Nucleus accumbens (tissue), 56 donors: Measurements from ENCODE around the gene TMEM30B.
A peak's percentile ranks its signal among the peaks of the same experiment; 100 is the strongest.
"Not testable (repeated sequence)": the region's sequence is repeated elsewhere in the genome, so short reads cannot be mapped to it uniquely, and the experiment has no call there.

Experiments used
- DNase-seq, 56 donors: peaks; one replicate each; lab custom pipeline; 2025; lab: John Stamatoyannopoulos, UW

Gene TMEM30B

DNA sequence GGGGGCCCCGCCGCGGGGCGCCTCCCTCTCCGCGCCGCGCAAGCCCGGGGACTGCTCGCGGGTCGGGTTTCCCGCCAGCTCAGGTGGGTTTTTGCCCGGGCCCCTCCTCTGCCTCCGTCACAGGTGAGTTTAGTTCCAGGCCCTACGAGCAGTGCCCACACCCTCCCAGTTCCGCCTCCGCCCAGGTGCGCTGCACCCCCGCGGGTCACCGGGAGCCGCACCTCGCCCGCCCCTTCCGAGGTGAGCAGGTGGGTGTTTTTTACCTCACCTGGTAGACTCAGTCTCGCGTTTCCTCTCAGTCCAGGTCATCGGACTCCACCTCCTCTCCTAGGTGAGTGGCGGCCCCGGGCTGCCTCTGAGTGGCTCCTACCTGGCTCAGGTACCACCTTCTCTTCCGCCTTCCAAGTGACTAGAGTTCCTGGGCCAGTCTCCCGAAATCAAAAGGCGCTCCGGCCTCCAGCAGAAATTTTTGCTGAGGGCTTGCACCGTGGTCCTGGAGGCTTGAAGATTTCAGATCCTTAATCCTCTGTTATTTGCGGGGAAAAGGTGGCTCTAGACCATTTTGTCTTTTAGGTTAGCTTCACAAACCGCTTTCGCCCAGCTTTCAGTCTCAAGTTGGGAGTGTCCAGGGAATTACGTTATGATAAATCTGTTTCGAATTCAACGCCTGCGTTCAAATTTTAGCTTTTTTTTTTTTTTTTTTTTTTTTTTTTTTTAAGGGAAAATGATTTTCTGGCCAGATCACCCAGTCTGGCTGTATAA is at the start of gene TMEM30B:
TMEM30B (minus strand) TSS at position 153 of the 762 bp plus-strand sequence. CDS start 191 bp downstream, outside the sequence.
- DNase-seq, result peak in 1 of 56 donors; percentile 28

DNA sequence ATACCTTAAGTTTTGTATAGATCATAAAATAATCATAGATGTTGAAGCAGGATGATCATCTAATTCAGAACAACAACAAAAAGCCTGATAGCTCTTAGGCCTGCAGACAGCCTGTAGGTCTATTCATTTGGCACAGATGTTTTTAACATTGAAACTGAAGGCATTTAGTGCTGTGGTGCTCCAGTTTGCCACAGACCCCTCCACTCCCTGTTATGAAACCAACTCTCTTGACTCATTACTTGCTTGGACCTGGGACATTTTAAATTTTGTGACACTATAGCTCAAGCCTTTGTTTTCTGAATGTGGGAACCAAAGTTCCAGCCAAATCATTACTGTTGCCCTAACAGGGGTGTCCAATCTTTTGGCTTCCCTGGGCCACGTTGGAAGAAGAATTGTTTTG is 49.4 kb upstream of the TMEM30B start:
- DNase-seq, result no peak

DNA sequence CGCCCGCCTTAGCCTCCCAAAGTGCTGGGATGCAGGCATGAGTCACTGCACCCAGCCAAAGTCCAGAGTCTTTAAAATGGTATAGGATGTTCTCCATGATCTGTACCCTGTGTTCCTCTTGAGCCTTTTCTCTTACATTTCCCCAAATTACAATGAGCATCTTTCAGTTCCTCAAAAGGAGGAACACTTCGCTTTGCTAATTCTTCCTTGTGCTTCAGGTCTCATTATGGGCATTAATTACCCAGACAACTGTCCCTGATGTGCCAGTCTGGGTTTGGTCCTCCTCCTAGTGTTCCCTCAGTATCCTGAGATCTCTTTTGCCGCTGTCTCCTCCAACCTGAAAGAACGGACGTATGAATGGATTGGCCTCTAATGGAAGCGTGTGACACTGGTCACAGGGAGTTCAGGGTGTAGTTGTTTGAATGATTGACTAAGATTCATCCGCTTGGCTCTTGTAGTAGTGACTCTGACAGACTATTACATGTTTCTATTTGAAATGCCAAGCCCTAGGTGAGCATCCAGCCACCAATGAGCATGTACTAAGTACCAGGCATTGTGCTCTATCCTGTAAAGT is 48.4 kb upstream of the TMEM30B start:
- DNase-seq, result no peak

DNA sequence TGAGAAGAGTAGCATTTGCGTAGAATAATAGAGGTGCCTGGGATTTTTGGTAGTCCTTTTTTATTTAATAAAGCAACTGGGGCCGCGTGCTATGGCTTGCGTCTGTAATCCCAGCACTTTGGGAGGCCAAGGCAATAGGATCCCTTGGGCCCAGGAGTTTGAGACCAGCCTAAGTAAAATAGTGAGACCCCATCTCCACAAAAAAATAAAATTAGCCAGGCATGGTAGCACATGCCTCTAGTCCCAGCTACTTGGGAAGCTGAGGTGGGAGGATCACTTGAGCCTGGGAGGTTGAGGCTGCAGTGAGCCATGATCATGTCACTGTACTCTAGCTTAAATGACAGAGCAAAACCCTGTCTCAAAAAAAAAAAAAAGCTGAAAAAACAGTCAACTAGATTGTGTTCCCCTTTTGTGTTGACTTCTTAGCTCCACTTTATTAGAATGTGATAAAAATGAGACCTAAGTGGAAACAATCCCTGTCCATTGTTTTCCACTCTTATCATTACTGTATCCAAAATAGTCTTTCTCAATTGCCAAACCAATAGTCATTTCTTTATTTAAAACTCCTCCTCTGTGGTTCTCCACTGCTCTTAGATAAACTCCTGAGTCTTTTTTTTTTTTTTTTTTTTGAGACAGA is 47.6 kb upstream of the TMEM30B start:
- no peak for DNase-seq

DNA sequence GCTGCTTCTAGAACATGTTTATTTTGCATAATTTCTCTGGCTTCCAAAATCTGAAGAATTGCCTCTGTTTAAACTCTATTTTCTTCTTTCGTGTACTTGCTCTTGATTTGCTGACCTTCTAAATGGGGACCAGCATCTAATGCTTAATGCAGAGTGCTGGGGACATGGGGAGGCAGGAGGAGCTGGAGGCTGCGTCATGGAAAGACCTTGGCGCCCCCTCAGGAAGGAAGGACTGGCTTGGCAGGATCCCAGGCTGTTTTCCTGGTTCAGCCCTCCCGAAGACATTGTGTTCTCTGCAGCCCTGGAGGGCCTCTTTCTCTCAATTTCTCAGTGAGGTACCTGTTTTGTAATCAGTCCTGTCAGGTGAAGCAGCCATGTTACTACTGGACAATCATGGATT is 45.7 kb upstream of the TMEM30B start:
- no peak for DNase-seq

- DNase-seq, result no peak
Observed at GRCh38 chr14:61326146-61326545, 45.0 kb upstream of the TMEM30B start.

- no peak for DNase-seq
Observed at GRCh38 chr14:61325166-61325565, 44.0 kb upstream of the TMEM30B start.

GRCh38 chr14:61323970-61324369 is 42.8 kb upstream of the TMEM30B start:
- no peak for DNase-seq

GRCh38 chr14:61322799-61323290 is 41.7 kb upstream of the TMEM30B start:
- DNase-seq, result peak in 3 of 56 donors; percentile 9 to 26 (median 11)

GRCh38 chr14:61322011-61322798 is 41.1 kb upstream of the TMEM30B start:
- DNase-seq, result peak in 1 of 56 donors; percentile 39

DNA sequence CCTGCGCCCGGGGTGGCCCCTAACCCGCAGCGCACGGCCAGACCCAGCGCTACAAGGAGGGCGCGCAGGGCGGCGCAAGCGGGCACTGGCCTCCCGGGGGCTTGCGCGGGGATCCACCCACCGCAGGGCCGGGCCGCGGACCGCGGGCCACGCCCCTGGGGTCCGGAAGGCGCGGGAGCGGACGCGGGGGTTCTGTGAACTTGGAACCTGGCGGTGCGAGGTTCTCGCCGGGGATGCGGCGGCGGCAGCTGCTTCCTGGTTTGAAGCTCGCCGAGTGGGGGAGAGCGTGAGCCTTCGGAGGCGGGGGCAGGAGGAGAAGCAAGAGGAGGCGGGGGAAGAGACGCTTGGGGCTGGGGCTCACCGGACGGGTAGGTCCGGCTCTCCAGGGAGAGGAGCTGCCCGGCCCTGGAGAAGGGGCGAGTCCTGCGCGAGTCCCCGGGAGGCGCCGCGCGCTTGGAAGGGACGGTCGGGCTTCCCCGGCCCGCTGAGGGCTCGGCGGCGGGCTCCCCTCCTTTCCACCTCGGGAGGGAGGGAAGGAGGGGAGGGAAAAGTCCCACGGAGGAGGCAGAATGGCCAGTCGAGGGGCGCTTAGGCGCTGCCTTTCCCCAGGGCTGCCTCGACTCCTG is 40.4 kb upstream of the TMEM30B start, which contains the start of gene PRKCH:
PRKCH (plus strand) TSS at position 195 of the 626 bp plus-strand sequence. CDS start 523 bp downstream, outside the sequence.
- peak in 24 of 56 donors; percentile 4 to 65 (median 30) for DNase-seq

GRCh38 chr14:61320806-61321384 is 39.8 kb upstream of the TMEM30B start:
- no peak for DNase-seq

DNA sequence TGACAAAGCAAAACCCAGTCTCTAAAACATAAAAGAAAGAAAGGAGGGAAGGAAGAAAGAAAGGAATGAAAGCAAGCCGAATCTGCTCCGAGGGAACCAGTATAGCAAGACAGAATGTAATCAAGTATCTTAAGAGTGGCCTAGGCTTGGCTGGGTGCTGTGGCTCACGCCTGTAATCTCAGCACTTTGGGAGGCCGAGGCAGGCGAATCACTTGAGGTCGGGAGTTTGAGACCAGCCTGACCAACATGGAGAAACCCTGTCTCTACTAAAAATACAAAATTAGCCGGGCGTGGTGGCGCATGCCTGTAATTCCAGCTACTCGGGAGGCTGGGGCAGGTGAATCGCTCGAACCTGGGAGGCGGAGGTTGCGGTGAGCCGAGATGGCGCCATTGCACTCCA is 39.0 kb upstream of the TMEM30B start:
- not testable (repeated sequence) for DNase-seq

- DNase-seq, result no peak
Observed at GRCh38 chr14:61319706-61320105, 38.6 kb upstream of the TMEM30B start.

DNA sequence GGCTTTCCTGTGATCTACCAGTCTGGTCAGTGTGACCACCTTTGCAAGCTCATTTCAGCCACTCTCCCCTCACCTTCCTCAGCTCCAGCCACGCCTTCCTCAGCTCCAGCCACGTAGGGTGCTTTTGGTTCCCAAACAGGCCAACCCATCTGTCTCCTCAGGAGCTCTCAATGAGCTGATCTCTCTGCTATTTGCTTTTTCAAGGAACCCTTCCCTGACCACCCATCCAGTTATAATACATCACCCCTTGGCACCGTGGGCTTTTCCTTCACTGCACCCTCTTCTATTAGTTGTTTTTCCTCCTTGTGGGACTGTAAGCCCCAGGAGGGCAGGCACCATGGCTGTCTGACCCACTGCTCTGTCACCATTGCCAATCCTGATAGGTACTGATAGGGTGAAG is 37.9 kb upstream of the TMEM30B start:
- no peak for DNase-seq

DNA sequence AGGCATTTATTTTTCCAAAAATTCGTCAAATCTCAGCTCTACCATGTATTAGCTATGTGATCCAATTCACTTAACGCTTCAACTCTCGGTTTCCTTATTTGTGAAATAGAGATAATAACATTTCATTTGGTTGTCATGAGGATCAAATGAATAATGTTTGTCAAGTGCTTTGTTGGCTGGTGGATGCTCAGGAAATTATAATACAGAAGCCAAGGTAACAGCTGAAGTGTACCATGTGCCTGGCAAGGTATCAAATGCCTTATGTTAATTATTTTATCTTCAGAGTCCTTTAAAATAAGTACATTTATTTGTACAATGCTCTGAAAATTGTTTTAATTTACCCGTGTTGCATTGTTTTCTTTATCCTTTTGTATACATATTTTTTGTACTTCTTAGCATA is 34.2 kb upstream of the TMEM30B start:
- DNase-seq, result no peak

GRCh38 chr14:61308701-61309100 is 27.6 kb upstream of the TMEM30B start:
- DNase-seq, result not testable (repeated sequence)

GRCh38 chr14:61308198-61308597 is 27.1 kb upstream of the TMEM30B start:
- no peak for DNase-seq

DNA sequence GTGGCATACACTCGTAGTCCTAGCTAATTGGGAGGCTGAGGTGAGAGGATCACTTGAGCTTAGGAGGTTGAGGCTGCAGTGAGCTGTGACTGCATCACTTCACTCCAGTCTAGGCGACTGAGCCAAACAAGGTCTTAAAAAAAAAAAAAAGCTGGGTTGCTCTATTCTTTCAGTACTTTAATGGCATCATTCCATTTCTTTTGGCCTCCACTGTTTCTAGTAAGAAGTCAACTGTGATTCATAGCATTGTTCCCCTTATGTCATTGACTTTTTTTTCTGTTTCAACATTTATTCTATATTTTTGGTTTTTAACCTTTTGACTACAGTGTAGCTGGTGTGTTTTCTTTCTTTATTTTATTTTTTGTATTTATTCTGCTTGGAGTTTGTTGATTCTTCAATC is 23.6 kb upstream of the TMEM30B start:
- DNase-seq, result no peak

DNA sequence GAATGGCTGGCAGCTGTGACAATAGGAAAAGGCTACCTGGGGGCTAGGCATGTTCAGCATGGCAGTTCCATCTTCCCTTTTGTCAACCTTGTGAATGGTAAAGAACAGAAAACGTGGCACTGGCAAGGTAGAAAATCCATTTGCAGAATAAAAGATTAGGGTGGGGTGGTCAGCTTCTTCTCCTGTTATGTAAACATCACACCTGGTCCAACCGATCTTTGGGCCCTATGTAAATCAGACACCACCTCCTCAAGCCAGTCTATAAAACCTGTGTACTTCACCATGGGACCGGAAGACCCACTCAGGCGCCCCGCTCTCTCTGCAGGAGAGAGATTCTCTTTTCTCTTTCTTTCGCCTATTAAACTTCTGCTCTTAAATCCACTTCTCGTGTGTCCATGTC is 19.6 kb upstream of the TMEM30B start:
- no peak for DNase-seq
